Esophagus muscularis mucosa (tissue), 2 donors: ENCODE data around the gene SPDYE5.

Experiments used
- EP300 ChIP-seq: sonication (generic); formaldehyde crosslinking; IDR thresholded peaks from one replicate; pipeline ENCODE4 v1.6.1; 2017; ENCODE audit warnings: antibody characterized with exemption
- POLR2A ChIP-seq: fragments of 450-650 bp; IDR thresholded peaks from one replicate; pipeline ENCODE4 v1.6.1; 2017; ENCODE audit warnings: antibody characterized with exemption, moderate library complexity, mild to moderate bottlenecking, low read depth

GRCh38 chr7:75534727-75535307 is 42.7 kb downstream of the SPDYE5 start:
- TF ChIP-seq EP300 (no peak), POLR2A (no peak)
